ENCODE results near the gene IL18R1.
A peak's percentile ranks its signal among the peaks of the same experiment; 100 is the strongest.
"Not testable (repeated sequence)": the region's sequence is repeated elsewhere in the genome, so short reads cannot be mapped to it uniquely, and the experiment has no call there.

The IL18R1 gene

GRCh38 chr2:102355526-102356380 is at the start of gene IL18R1:
Gene IL18R1, plus strand, starts transcription at chr2:102355796. Its CDS starts 6,865 bp downstream, at chr2:102362661.
- DNase-seq (ENCODE audit: low read depth): peak; percentile 54

- DNase-seq (ENCODE audit: low read depth): no peak
Observed at GRCh38 chr2:102306125-102306524, 49.5 kb upstream of the IL18R1 start.

- no peak for DNase-seq (ENCODE audit: low read depth)
Observed at GRCh38 chr2:102310964-102311640, 44.5 kb upstream of the IL18R1 start, which contains the start of gene IL1RL1. Gene IL1RL1, plus strand, starts transcription at chr2:102311563. Its CDS starts 26,702 bp downstream, at chr2:102338265.

GRCh38 chr2:102313025-102313424 is 42.6 kb upstream of the IL18R1 start:
- DNase-seq (ENCODE audit: low read depth): no peak

GRCh38 chr2:102313471-102313870 is 42.1 kb upstream of the IL18R1 start:
- no peak for DNase-seq (ENCODE audit: low read depth)

- no peak for DNase-seq (ENCODE audit: low read depth)
Observed at GRCh38 chr2:102313950-102314349, 41.6 kb upstream of the IL18R1 start.

- no peak for DNase-seq (ENCODE audit: low read depth)
Observed at GRCh38 chr2:102315921-102316320, 39.7 kb upstream of the IL18R1 start.

GRCh38 chr2:102317715-102318114 is 37.9 kb upstream of the IL18R1 start:
- no peak for DNase-seq (ENCODE audit: low read depth)

- no peak for DNase-seq (ENCODE audit: low read depth)
Observed at GRCh38 chr2:102318437-102318836, 37.2 kb upstream of the IL18R1 start.

GRCh38 chr2:102321941-102322719 is 33.5 kb upstream of the IL18R1 start:
- no peak for DNase-seq (ENCODE audit: low read depth)

GRCh38 chr2:102324914-102325313 is 30.7 kb upstream of the IL18R1 start:
- not testable (repeated sequence) for DNase-seq (ENCODE audit: low read depth)

GRCh38 chr2:102331311-102331980 is 24.1 kb upstream of the IL18R1 start:
- DNase-seq (ENCODE audit: low read depth): no peak

GRCh38 chr2:102334486-102334885 is 21.1 kb upstream of the IL18R1 start:
- DNase-seq (ENCODE audit: low read depth): no peak

- DNase-seq (ENCODE audit: low read depth): no peak
Observed at GRCh38 chr2:102335871-102336366, 19.7 kb upstream of the IL18R1 start.

- DNase-seq (ENCODE audit: low read depth): no peak
Observed at GRCh38 chr2:102336502-102336945, 19.1 kb upstream of the IL18R1 start.

GRCh38 chr2:102337012-102337411 is 18.6 kb upstream of the IL18R1 start:
- DNase-seq (ENCODE audit: low read depth): no peak

GRCh38 chr2:102337481-102338386 is 17.9 kb upstream of the IL18R1 start:
- no peak for DNase-seq (ENCODE audit: low read depth)

- no peak for DNase-seq (ENCODE audit: low read depth)
Observed at GRCh38 chr2:102340778-102341177, 14.8 kb upstream of the IL18R1 start.

GRCh38 chr2:102342888-102343287 is 12.7 kb upstream of the IL18R1 start:
- DNase-seq (ENCODE audit: low read depth): no peak

- no peak for DNase-seq (ENCODE audit: low read depth)
Observed at GRCh38 chr2:102344397-102344796, 11.2 kb upstream of the IL18R1 start.

Data from activated T-helper 1 cell treated with Interleukin-2 at 50 U/mL for 16 hours (primary cell).